RWPE2 (cell line): ENCODE results near the gene CCNI.

Experiments
- ATAC-seq: fragments of 200-7000 bp; cut with Tn5 transposase; 3 replicates; pipeline ENCODE4 v1.9.1; 2021; ENCODE audit warnings: low read depth
- DNase-seq: peaks from one replicate; pipeline ENCODE4 v3.0.0-alpha.2; 2020; ENCODE audit warnings: low spot score
- H3K27ac ChIP-seq: fragments of 450-650 bp; 2 replicates; pipeline ENCODE4 v1.5.1; 2017; ENCODE audit warnings: mild to moderate bottlenecking; ENCODE audit not compliant: poor library complexity, severe bottlenecking
- H3K27me3 ChIP-seq: fragments of 250-450 bp; sonication (Bioruptor Pico); 2 replicates; pipeline ENCODE4 v1.5.1; 2021; ENCODE audit warnings: mild to moderate bottlenecking, moderate library complexity; ENCODE audit not compliant: insufficient read depth, poor library complexity, severe bottlenecking
- H3K36me3 ChIP-seq: fragments of 250-450 bp; sonication (Bioruptor Pico); 2 replicates; pipeline ENCODE4 v1.5.1; 2020; ENCODE audit warnings: low read depth, mild to moderate bottlenecking, moderate library complexity
- H3K4me1 ChIP-seq: fragments of 250-450 bp; sonication (Bioruptor Pico); 2 replicates; pipeline ENCODE4 v1.5.1; 2021; ENCODE audit warnings: mild to moderate bottlenecking, moderate library complexity; ENCODE audit not compliant: insufficient read depth, poor library complexity, severe bottlenecking
- H3K4me3 ChIP-seq: fragments of 250-450 bp; sonication (Bioruptor Pico); 2 replicates; pipeline ENCODE4 v1.5.1; 2021; ENCODE audit warnings: mild to moderate bottlenecking, moderate library complexity; ENCODE audit not compliant: severe bottlenecking
- H3K9me3 ChIP-seq: fragments of 250-450 bp; sonication (Bioruptor Pico); 2 replicates; pipeline ENCODE4 v1.5.1; 2021; ENCODE audit warnings: mild to moderate bottlenecking, moderate library complexity; ENCODE audit not compliant: severe bottlenecking
- TF ChIP-seq, protein P1 (sequence below): fragments of 450-650 bp; IDR thresholded peaks from one replicate; pipeline ENCODE4 v1.5.1; 2017; ENCODE audit warnings: mild to moderate bottlenecking, moderate library complexity; ENCODE audit not compliant: poor library complexity, severe bottlenecking

The CCNI gene

DNA sequence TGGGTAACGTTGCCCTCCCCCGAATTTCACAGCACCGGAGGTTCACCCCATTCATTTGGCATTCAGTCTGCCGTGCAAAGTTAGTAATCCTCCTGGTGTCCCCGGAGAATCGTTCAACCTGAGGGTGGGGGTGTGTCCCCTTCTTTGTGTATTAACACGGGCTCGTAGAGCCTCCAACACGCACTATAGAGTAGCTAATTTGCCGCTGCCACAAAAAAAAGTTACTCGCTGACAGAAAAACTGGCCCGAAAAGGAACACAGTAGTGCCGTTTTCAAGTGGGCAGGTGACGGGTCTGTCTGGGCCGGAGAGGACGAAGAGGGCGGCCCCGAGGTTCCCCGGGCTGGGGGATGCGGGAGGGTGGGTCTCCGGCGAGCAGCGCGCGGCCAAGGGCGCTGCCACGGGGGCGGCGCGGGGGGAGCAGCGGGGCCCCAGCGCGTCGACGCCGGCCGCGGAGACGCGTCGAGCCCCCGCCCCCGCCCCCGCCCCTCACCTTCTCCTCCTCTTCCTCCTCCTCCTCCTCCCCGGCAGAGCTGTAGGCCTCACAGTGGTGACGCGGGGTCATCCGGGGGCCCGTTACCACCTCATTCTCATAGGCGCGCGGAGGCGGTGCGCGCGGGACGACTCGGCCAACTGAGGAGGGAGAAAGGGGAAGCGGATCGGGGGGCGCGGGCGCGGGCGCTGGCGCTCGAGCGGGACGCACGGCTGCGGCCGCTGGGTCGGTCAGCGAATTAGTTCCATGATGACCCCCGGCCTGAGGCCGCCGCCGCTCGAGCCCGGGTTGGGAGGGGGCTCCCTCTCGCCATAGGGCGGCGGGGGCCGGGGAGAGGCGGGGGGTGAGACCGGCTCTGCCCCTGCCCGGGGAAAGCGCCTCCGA is 571 bp downstream of the CCNI start:
- Histone ChIP-seq H3K27ac (peak overlapping the region; percentile 88), H3K4me1 (peaks cover 31% of the 10 kb centered on the region), H3K27me3 (no peaks in the 10 kb centered on the region)

DNA sequence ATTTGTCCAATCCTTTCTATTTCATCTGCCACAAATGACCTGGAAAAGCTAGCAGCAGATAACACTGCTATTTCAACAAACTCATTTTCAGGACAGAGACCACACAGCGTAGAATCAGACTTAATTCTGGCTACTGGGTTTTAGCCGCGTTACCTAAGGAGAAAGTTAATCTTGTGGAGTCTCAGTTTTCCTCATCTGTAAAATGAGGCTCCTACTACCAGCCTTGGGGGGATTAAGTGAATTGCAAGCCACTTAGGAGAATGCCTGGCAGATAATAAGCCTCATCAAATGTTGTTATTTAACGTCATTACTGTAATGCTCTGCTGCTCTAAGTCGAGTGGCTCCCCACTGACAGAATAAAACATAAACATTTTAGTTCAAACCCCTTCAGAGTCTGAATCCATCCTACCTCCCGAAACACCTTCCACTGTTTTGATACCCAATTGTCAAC is 1.4 kb downstream of the CCNI start:
- Histone ChIP-seq H3K36me3 (peaks cover 21% of the 10 kb centered on the region), H3K4me3 (peak overlapping the region; percentile 51), H3K9me3 (no peaks in the 10 kb centered on the region), H3K27me3 (no peaks in the 10 kb centered on the region), H3K4me1 (peaks cover 31% of the 10 kb centered on the region), H3K27ac (peak overlapping the region; percentile 88)
- no peak for ATAC-seq
- TF ChIP-seq, protein P1, sequence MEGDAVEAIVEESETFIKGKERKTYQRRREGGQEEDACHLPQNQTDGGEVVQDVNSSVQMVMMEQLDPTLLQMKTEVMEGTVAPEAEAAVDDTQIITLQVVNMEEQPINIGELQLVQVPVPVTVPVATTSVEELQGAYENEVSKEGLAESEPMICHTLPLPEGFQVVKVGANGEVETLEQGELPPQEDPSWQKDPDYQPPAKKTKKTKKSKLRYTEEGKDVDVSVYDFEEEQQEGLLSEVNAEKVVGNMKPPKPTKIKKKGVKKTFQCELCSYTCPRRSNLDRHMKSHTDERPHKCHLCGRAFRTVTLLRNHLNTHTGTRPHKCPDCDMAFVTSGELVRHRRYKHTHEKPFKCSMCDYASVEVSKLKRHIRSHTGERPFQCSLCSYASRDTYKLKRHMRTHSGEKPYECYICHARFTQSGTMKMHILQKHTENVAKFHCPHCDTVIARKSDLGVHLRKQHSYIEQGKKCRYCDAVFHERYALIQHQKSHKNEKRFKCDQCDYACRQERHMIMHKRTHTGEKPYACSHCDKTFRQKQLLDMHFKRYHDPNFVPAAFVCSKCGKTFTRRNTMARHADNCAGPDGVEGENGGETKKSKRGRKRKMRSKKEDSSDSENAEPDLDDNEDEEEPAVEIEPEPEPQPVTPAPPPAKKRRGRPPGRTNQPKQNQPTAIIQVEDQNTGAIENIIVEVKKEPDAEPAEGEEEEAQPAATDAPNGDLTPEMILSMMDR: no peak
- DNase-seq: no peak

More for the DNA sequence above, 571 bp downstream of the CCNI start:
- DNase-seq (peak; percentile 72), ATAC-seq (peak; percentile 45)
- Histone ChIP-seq H3K9me3 (no peaks in the 10 kb centered on the region), H3K36me3 (peaks cover 21% of the 10 kb centered on the region), H3K4me3 (peak overlapping the region; percentile 51)
- TF ChIP-seq, protein P1: no peak

DNA sequence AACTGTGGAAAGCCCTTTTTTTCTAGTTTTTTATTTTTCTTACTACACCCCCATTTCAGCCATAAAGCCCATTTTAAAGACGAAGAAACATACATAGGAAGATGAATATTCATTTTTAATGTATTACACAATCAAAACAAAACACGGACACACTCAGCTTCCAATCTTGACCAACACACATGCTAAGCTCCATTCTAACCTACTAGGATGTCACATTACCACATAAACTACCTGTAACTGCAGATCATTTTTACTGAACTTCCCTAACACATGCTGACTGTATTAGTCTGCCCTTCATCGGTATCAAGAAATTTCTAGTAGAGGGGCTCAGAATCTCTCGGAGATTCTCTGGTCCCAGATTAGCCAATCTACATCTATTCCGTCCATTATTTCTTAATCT is 1.8 kb downstream of the CCNI start:
- Histone ChIP-seq H3K27ac (peak overlapping the region; percentile 88), H3K4me1 (peaks cover 31% of the 10 kb centered on the region), H3K9me3 (no peaks in the 10 kb centered on the region), H3K27me3 (no peaks in the 10 kb centered on the region), H3K36me3 (peaks cover 23% of the 10 kb centered on the region), H3K4me3 (peak overlapping the region; percentile 51)
- no peak for ATAC-seq
- TF ChIP-seq, protein P1: no peak
- DNase-seq: no peak

DNA sequence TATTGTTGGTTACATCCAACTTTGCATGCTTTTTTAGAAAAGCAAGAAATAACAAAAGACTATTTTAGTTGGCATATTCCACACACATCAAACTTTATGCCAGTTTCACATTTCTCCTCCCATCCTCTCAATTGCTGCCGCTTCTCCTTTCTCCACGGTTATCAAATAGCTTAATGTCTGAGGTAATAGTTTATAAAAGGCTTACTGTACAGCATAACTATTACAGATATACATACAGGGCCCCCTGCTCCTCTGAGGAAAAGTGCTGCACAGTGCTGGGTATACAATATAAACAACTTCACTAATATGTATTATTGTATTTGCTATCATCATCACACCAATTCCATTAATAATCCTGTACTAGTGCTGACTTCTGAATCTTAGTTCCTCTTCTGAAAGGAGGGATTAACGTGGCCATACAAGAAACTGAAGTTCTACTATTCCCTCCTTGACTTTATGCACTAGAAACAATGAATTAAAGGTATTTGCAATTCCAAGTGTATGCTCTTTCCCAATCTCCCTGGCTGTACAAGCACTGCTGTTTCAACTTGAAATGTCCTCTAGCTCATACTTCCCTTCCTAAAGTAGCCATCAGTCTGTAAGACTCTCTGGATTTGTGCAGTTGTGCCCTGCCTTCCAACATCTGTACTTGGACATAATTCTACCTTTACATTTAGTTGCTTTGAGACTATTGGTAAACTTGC is 2.5 kb downstream of the CCNI start:
- Histone ChIP-seq H3K4me1 (peaks cover 31% of the 10 kb centered on the region), H3K36me3 (peaks cover 30% of the 10 kb centered on the region), H3K4me3 (peak overlapping the region; percentile 51), H3K27me3 (no peaks in the 10 kb centered on the region), H3K9me3 (no peaks in the 10 kb centered on the region), H3K27ac (peak overlapping the region; percentile 88)
- peak; percentile 36; the same call in 2 of the 3 replicates for ATAC-seq
- TF ChIP-seq, protein P1: no peak
- no peak for DNase-seq
